Femur (tissue), 1 donor: ENCODE data around the gene NCF1.
"Not testable (repeated sequence)": the region's sequence is repeated elsewhere in the genome, so short reads cannot be mapped to it uniquely, and the experiment has no call there.

Experiments
- DNase-seq: peaks from one replicate; pipeline ENCODE4 v3.0.0-alpha.2; 2017

Gene NCF1

DNA sequence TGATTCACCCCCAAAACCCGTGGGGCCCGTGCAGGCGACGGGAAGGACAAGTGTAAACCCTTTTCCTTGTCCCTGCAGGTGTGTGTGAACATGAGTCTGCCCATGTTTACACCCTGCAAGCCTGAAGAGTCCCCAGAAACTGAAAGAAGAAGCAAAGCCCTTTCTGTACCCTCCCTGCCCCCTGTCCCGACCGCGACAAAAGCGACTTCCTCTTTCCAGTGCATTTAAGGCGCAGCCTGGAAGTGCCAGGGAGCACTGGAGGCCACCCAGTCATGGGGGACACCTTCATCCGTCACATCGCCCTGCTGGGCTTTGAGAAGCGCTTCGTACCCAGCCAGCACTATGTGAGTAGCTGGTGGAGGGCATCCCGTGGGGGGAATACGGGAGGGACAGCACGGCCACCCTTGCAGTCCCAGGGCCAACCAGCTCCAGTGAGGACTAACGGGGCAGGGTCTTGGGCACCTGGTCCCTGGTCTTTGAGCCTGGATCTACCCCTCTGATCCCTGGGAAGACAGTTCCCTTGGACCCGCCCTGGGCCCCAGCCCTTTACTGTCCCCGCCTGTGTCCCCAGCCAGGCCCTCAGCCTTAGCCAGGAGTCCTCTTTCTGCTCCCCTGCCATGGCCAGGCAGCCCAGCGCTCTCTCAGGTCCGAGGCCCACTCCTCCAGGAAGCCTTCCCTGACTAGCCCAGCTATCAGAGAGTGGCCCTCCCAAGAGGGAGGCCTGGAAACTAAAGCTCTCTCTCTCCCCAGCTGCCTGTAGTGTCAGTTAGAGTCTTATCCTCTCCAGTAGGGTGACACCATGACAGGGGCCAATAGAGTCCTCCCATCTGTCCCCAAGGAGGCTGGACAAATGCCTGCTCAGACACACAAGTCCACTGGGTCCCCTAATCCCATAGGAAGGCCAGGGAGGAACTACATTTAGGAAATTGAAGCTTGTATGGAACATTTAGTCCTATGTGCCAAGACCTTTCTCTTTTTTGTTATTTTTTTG lies at the start of gene NCF1:
TSS of gene NCF1 (plus strand) at position 252 of the 991 bp plus-strand sequence. CDS start at position 273, 21 bp downstream.
- DNase-seq = not testable (repeated sequence)

DNA sequence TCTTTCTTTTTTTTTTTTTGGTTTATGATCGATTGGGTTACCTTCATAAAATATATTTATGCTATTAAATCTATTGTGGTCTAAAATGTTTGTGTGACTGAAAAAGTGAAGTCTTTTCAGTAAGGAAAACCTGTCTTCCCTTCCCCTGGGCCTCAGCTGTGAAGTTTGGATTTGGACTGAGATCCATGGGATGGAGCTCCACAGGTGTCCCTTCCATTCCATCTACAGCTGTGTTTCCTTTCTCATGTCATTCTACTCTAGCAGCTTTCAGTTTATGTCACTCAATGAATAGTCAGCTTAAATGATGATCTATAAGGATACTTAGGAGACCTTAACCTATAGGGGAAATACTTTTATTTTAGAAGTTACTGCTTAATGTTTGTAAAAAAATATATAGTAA lies 48.0 kb upstream of the NCF1 start:
- DNase-seq = no peak

DNA sequence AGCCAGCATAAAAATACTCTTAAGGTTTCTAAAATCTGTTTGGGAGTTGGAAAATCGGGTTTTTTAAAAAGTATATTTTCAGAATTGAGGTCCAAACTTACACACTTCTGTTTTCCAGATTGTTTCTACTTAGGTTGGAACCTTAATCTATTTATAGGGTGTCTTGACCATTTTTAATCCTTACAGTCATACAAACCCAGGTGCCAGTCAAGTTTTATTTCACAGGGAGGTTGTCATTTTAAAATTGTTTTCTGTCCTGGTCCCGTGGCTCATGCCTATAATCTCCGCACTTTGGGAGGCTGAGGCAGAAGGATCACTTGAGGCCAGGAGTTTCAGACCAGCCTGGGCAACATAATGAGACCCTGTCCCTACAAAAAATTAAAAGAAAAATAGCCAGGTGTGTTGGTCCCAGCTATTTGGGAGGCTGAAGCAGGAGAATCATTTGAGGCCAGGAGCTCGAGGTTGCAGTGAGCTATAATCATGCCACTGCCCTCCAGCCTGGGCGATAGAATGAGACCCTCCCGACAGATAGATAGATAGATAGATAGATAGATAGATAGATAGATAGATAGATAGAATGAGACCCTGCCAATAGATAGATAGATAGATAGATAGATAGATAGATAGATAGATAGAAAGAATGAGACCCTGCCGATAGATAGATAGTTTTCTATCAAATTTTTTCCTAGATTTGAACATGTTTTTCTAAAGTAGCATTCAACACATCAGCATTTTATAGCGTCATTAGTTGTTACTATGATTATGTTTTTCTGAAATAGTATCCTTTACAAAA lies 47.3 kb upstream of the NCF1 start:
- DNase-seq = no peak

DNA sequence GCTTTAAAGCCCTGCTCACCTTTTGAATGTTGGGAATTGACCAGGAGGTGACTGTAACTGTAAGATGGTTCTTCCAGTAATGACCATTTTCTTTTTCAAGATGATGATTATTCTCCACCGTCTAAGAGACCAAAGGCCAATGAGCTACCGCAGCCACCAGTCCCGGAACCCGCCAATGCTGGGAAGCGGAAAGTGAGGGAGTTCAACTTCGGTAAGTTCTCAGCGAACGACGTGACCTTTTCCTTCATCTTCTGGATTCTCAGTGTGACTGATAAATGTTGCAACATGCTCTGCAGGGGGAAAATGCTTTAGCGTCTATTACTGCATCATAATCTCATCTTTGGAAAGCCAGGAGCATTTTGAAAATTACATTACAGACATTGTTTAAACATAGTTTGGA lies 45.1 kb upstream of the NCF1 start:
- DNase-seq = not testable (repeated sequence)

DNA sequence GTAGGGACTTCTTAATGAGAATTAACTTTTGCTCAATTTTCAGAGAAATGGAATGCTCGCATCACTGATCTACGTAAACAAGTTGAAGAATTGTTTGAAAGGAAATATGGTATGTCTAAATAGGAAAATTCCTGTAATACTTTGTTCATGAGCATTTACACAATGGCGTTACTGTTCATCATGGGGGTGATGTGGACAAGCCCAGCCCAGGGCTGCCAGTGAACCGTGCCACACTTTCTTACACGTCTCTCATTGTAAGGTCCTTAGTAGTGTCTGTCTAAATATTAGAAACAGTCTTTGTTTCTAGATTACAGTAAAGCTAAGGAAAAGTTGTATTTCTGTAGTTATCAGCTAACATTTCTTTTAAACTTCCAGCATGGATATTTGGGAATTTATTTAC lies 43.6 kb upstream of the NCF1 start:
- not testable (repeated sequence) for DNase-seq

DNA sequence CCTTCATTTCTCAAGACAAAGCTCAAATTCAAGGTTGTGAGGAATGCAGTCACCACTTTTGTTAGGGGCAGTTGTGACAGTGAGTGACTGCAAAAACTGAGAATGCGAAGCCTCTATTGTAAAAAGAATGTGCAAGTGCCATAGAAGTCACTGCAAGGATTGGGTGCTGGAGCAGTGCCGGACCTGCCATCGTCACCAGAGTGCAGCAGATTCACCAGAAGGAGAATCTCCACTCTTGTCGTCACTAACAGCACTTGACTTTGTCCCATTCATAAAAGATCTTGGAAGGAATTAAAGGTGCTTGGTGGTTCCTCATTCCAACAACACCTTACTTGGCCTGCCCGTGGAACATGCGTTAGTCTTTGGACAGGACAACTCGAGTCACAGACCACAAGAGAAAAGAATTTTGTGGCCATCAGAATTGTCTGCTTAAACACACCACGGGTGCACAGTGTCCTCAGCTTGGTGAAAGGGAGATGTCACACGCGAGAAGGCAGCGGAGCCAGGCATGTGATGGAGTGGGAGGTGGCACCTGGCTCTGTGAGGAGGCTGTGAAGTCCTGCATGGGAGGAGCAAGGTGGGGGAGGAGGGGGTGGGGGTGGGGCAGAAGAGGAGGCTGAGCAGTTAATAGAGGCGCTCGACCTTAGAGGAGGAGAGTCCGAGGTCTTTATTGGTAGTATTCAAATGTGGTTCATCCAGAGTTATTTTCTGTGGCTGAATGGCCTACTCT lies 33.7 kb upstream of the NCF1 start:
- DNase-seq = not testable (repeated sequence)

DNA sequence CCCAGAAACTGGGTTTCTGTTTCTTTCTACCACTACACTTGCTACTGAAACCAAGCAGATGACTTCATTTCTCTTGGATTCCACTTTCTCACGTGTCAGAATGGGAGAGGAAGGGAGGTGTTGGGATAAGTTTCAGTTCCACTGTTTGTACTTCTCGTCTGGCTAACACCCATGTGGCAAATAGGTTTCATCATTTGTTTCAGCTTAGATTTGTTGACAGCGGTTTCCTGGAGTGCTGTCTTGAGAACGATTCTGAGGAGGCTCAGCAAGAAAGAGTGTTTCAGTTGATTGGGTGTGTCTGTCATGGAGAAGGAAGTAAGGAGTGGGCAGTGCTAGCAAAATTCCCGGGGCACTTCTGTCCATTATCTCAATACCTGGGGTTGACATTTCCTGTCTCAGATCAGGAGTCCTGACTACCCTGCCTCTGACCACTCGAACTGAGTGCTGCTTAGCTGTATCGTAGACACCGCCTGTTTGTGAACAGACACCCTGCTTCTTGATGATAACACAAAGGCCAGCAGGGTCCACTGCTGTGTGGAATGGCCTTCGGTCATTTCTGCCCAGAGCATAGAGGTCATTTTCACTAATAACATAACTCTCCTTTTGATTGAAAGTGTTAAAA lies 29.8 kb upstream of the NCF1 start:
- not testable (repeated sequence) for DNase-seq

DNA sequence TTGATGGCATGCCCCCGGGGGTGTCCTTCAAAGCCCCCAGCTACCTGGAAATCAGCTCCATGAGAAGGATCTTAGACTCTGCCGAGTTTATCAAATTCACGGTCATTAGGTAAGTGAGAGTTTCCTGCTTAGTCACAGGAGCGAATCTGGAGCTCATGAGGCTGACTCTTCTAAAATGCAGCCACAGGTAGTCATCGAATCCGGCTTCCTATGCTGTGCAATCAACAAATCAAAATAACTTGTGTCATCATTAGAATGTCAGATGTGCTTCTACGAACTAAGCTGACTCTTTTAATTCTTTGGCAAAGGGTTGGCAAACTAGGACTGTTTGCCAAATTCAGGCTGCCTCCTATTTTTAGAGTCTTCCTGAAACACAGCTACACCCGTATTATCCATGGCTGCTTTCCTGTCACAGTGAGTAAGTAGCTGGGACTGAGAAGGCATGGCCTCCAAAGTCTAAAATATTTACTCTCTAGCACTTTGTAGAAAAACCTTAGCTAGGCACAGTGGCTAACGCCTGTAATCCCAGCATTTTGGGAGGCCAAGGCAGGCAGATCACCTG lies 19.8 kb upstream of the NCF1 start:
- DNase-seq = not testable (repeated sequence)

DNA sequence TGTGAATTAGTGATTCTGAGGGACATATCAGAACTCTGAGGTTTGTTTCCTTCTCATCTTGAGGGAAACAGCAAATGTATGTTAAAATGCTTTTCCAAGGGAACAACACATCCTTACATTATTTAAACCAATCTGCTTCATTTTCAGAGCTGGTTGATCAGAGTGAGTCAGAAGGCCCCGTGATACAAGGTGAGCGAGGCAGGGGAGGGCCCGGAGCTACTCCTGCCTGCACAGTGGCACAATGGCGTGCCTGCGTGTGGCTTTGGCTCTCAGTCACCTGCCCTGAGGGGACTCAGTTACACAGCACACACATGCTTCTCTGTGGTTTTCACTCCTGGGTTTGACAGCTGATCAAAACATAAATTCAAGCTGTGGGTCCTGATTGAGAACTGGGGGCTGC lies 17.1 kb upstream of the NCF1 start:
- DNase-seq = not testable (repeated sequence)

DNA sequence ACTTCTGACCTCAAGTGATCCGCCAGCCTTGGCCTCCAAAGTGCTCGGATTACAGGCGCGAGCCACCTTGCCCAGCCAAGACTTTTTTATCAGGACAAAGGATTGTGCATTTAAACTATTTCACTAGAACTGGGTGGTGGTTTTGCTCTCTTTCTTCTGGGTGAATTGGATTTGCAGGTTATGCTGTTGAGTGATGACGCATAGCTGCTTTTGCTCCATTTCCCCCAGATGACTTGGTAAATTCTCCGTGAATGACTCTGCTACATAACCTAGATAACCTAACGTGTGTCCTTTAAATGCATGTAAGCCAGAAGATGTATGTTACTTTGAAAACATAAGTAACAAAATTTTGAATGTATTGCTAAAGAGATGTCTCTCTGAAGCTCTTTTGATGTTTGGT lies 15.5 kb upstream of the NCF1 start:
- not testable (repeated sequence) for DNase-seq

DNA sequence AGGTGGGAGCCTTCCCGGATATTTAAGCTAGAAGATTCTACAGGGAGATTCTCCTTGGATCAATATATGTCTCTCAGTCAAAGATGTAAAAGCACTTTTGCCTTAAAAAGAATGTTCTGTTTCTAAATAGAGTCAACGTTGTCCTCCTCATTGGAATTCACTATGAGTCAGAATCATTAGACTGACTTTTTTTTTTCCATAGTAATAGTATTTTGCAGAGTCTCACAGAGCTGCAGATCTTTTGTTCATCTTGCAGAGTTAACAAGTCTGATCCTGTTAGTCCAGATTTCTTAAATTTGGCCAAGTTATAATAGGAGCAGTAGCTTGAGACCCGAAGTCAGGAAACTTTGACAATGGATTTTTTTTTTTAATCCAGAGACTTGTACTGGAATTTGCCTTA lies 14.8 kb upstream of the NCF1 start:
- DNase-seq = not testable (repeated sequence)

DNA sequence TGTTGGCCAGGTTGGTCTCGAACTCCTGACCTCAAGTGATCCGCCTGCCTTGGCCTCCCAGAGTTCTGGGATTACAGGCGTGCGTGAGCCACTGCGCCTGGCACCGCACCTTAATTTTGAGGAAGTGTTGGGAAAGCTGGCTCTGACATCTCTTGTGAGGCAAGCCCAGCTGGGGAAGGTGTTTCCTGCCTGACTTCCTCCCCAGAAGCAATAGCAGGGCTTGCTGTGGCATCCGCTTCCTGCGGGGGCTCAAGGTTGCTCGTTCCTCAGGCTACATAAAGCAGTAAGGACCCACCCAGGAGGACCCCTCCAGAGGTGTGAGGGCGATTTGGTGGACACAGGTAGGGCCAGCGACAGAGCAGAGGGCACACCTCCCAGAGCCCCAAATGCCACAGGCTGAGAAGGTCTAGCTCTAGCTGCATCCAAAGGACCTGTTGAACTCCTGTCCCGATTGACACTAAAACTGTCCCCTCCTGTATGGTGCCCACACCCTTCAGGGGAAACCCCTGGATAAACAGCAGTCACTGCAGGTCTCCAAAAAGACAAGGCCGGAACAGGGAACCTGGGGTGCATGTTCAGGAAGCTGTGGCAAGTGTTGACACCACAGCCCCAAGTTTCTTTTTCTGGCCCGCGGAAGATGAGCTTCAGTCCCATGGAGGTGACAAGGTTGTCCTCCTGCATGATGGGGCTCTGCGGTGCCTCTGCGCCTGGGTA lies 8.4 kb upstream of the NCF1 start:
- not testable (repeated sequence) for DNase-seq

DNA sequence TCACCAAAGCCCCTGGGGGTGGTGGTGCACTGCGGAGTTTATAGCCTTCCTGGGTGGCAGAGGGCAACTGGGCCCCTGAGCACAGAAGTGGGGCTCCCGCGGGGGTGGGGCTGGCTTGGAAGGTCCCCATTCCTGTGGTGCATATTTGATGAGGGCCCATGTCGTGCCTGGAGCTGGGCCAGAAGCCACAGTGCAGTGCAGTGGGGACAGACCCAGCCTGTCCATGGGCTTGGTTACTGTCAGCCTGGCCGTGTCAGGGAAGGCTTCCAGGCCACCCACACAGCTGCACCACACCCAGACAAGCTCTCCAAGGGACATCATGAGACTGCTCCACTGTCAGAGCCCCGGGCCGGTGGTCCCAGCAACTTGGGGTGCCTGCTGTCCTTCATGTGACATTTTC lies 7.3 kb upstream of the NCF1 start:
- not testable (repeated sequence) for DNase-seq

DNA sequence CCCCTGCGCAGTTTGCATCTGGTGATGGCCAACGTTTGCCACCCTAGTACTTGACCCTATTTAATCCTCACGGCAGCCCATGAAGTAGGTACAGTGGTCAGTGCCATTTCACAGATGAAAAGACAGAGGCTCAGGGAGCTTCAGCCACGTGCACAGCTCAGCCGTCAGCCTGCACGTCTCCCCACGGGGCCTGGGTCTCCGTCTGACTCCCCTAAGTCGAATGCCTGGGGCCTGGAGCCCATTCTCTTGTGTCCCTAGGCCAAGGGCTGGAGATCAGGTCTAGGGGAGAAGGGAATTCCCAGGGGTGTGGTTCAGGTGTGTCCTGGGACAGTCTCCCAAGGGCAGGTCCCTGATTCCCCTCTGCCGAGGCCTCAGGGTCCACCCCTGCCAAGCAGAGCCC lies 6.8 kb upstream of the NCF1 start:
- not testable (repeated sequence) for DNase-seq

DNA sequence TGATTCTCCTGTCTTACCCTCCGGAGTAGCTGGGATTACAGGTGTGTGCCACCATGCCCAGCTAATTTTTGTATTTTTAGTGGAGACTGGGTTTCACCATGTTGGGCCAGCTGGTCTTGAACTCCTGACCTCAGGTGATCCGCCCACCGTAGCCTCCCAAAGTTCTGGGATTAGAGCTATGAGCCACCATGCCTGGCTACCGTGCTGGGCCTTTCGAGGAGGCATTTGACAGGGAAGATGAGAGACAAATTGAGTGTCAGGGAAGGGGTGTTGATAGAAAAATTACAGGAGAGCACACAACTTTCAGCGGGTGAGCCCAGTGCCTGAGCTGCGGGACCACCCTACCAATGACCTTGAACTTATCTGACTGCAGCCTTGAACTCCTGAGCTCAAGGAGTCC lies 3.7 kb upstream of the NCF1 start:
- not testable (repeated sequence) for DNase-seq

DNA sequence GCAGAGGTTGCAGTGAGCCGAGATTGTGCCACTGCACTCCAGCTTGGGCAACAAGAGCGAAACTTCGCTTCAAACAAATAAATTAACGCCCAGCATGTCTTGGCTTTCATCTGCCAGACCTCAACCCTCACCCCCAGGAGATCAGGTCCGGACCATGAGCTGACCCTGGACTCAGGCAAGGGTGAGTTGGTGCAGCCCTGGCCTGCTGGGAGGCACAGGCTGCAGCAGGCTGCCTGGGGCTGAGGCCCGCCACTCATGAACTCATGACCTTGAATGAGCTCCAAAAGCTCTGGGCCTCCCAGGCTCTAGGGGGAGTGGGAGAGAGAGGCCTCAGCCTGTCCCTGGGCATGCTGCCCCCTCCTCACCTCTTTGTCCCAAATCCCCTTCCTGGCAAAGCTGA lies 1.7 kb upstream of the NCF1 start:
- DNase-seq = not testable (repeated sequence)

DNA sequence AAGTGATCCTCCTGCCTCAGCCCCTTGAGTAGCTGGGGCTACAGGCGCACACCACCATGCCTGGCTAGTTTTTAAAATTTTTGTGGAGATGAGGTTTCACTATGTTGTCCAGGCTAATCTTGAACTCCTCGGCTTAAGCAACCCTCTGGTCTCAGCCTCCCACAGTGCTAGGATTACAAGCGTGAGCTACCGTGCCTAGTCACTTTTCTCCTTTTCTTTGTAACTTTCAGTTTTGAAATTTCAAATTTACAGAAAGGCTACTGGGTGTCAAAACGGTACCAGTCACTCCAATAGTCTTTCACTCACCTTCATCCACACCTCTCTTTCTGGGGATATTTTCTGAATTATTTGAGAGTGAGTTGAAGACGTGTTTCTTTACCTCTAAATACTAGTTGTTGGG lies 1.3 kb downstream of the NCF1 start:
- not testable (repeated sequence) for DNase-seq

DNA sequence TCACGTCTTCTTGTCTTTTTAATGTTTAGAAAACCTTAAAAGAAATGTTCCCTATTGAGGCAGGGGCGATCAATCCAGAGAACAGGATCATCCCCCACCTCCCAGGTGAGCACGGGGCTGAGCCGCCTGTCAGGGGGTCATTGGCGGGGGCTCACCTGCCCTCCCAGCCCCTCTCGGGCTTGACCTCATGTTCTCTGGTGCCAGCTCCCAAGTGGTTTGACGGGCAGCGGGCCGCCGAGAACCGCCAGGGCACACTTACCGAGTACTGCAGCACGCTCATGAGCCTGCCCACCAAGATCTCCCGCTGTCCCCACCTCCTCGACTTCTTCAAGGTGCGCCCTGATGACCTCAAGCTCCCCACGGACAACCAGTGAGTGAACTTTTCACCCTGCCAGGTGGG lies 5.2 kb downstream of the NCF1 start:
- DNase-seq = not testable (repeated sequence)

DNA sequence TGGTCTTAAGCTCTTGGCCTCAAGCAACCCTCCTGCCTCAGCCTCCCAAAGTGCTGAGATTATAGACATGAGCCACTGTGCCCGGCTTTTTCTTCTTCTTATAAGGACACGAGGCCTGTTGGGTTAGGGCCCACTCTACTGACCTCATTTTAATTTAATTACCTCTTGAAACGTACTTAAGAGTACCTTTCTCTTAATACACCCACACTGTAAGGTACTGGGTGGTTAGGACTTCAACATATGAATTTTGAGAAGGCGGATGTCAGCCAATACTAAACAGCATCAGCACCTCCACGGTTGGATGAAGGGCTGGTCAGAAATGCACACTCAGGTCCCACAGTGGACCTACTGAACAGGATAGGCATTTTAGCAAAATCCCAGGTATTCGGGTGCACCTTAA lies 7.9 kb downstream of the NCF1 start:
- not testable (repeated sequence) for DNase-seq

DNA sequence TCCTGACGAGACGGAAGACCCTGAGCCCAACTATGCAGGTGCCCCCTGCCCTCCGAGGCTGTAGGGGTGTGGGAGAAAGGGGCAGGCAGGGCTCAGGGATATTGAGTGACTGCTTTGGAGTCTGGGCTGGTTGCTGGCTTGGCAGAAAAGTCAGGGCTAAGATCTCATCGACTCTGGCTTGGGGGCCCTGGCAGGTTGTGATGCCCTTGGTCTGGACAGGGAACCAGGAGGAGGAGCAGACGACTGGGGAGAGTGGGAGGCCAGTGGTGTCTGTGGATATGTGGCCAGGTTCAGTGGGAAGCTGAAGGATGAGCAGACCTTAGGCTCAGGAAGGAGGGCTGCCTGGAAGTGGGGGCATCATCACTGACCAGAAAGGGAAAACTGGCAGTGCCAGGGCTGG lies 9.8 kb downstream of the NCF1 start:
- not testable (repeated sequence) for DNase-seq
